K562 (cell line): ENCODE measurements around the gene UVRAG. TPM values are rescaled to one million over a fixed set of nuclear protein-coding genes. Genes with fewer than 3 reads are reported as not detected.

Source experiments
- CBX3 ChIP-seq, 2 experiments: IDR thresholded peaks; 1 replicate in 1 of 2; 2 replicates in 1 of 2; pipeline ENCODE4 v1.6.1; 2012; ENCODE audit warnings: inconsistent platforms in 2 of 2, low read length in 2 of 2, borderline replicate concordance in 1 of 2, control low read depth in 1 of 2
- MEF2A ChIP-seq: IDR thresholded peaks from 2 replicates; pipeline ENCODE4 v1.6.1; 2011; ENCODE audit warnings: low read depth, mild to moderate bottlenecking, low read length, moderate library complexity; ENCODE audit not compliant: control insufficient read depth
- MGA ChIP-seq: fragments of 450-650 bp; IDR thresholded peaks from 2 replicates; pipeline ENCODE4 v1.6.1; 2016; ENCODE audit warnings: mild to moderate bottlenecking, moderate library complexity
- MLLT1 ChIP-seq, 2 experiments: fragments of 450-650 bp; IDR thresholded peaks; 2 replicates each; pipeline ENCODE4 v1.6.1; 2016
- MYBL2 ChIP-seq, 2 experiments: fragments of 450-650 bp in 1 of 2; sonication (generic) in 1 of 2; formaldehyde crosslinking in 1 of 2; IDR thresholded peaks; 2 replicates each; pipeline versions ENCODE4 v1.6.1 to v1.8.1; 2017 to 2022; ENCODE audit warnings: borderline replicate concordance in 1 of 2, inconsistent platforms in 1 of 2, low read depth in 1 of 2, mild to moderate bottlenecking in 1 of 2, missing genetic modification reagents in 1 of 2, moderate library complexity in 1 of 2
- NFATC3 ChIP-seq: fragments of 450-650 bp; IDR thresholded peaks from 2 replicates; pipeline ENCODE4 v1.6.1; 2017; ENCODE audit warnings: mild to moderate bottlenecking
- PYGO2 ChIP-seq: fragments of 450-650 bp; IDR thresholded peaks from 2 replicates; pipeline ENCODE4 v1.6.1; 2016; ENCODE audit warnings: mild to moderate bottlenecking, missing genetic modification characterization, moderate library complexity, missing compliant biosample characterization
- SMARCA5 ChIP-seq: fragments of 450-650 bp; IDR thresholded peaks from 2 replicates; pipeline ENCODE4 v1.6.1; 2016
- SNAPC5 ChIP-seq: fragments of 250-450 bp; sonication (Bioruptor Pico); IDR thresholded peaks from 2 replicates; pipeline ENCODE4 v1.8.0; 2021; ENCODE audit warnings: moderate library complexity, mild to moderate bottlenecking, inconsistent platforms
- ZBTB5 ChIP-seq: fragments of 450-650 bp; IDR thresholded peaks from 2 replicates; pipeline ENCODE4 v1.6.1; 2017; ENCODE audit warnings: antibody characterized with exemption
- ZNF764 ChIP-seq: fragments of 250-450 bp; sonication (Bioruptor Pico); IDR thresholded peaks from 2 replicates; pipeline ENCODE4 v1.4.0; 2020; ENCODE audit warnings: low read depth, mild to moderate bottlenecking, moderate library complexity
- polyA plus RNA-seq, 8 experiments: library from polyadenylated mRNA; depleted of rRNA in 4 of 8; stranded (reverse) in 5 of 8; unstranded in 3 of 8; fragments of >200 nt; fragmentation: Nextera tagmentation in 2 of 8; fragmentation: Illumina TruSeq in 1 of 8; extraction: Ambion mirVana in 2 of 8; extraction: Trizol in 1 of 8; gene quantifications; 2 replicates each; pipeline versions ENCODE4 v1.2.1 to v1.2.3, GENCODE V29; 2011 to 2014; ENCODE audit warnings: inconsistent platforms in 1 of 8, missing spikeins in 1 of 8
- total RNA-seq, 7 experiments: library from RNA; depleted of rRNA in 6 of 7; stranded (reverse); fragments of >200 nt in 6 of 7; fragmentation: Illumina TruSeq in 2 of 7; extraction: Trizol in 2 of 7; gene quantifications; 2 replicates each; pipeline versions ENCODE4 v1.2.1 to v1.2.3, GENCODE V29; 2011 to 2021; ENCODE audit warnings: low replicate concordance in 1 of 7

UVRAG gene
- total and polyA plus RNA-seq, 9 of the 15 experiments (the other 6 are each of a cell fraction or from before 2014, with no cell fraction given) = 3.1 to 17.8 (median 12.4) TPM

GRCh38 chr11:76074148-76075095 is 259.4 kb downstream of the UVRAG start (continued):
- TF ChIP-seq MGA (no peak), MEF2A (peak; percentile 49; the same call in 1 of the 2 replicates), ZNF764 (CRISPR knock-in tag) (no peak), MYBL2 (IDR thresholded peaks at IDR 0.05; ENCODE audit: low read depth) (no peak), MYBL2 (CRISPR knock-in tag; IDR thresholded peaks at IDR 0.05; ENCODE audit: borderline replicate concordance) (no peak), NFATC3 (no peak), ZBTB5 (no peak), SMARCA5 (no peak), CBX3 (IDR thresholded peaks at IDR 0.05; ENCODE audit: borderline replicate concordance in 1 of 2, low read length in 2 of 2) (no peak), PYGO2 (tag) (no peak), SNAPC5 (CRISPR knock-in tag) (no peak), MLLT1 (IDR thresholded peaks at IDR 0.05) (no peak)
